HFF-Myc (cell line): ENCODE data around the gene TUBB4A.

Source experiments
- DNase-seq: peaks from one replicate; pipeline ENCODE4 v3.0.0-alpha.2; 2011; ENCODE audit warnings: low read depth; ENCODE audit errors: extremely low read depth
- H3K4me3 ChIP-seq: replicated peaks from 2 replicates; pipeline ENCODE4 v1.5.1; 2011; ENCODE audit warnings: low read depth, mild to moderate bottlenecking, control low read depth, low read length
- CTCF ChIP-seq: IDR thresholded peaks from 2 replicates; pipeline ENCODE4 v1.5.1; 2012; ENCODE audit warnings: mild to moderate bottlenecking, low read depth, low read length, control low read depth; ENCODE audit errors: missing control alignments

The TUBB4A gene

DNA sequence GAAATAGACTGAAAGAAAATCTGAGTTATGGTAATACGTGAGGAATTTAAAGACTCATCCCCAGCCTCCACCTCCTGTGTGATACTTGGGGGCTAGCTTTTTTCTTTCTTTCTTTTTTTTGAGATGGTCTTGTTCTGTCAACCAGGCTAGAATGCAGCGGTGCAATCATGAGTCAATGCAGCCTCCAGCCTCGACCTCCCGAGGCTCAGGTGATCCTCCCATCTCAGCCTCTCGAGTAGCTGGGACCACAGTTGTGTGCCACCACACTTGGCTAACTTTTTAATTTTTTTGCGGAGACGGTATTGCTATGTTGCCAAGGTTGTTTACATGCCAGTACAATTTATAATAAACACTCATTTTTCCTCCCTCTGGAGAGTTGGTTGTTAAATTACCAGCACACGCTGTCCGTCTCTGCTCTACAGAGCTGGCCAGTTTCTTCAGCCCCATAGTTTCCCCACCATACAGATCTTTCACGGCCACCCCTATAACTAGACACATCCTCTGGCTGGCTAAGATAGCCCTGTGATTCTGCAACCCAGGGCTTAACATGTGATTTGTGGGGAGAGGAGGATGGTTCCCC lies 33.5 kb upstream of the TUBB4A start:
- TF ChIP-seq CTCF, result no peak
- H3K4me3 ChIP-seq, result no peak overlapping the region
- no peak for DNase-seq

- no peak overlapping the region for H3K4me3 ChIP-seq
- TF ChIP-seq CTCF, result no peak
- no peak for DNase-seq
These were observed 32.5 kb upstream of the TUBB4A start for GRCh38 chr19:6534451-6535093.

- no peak for TF ChIP-seq CTCF
- no peak overlapping the region for H3K4me3 ChIP-seq
- DNase-seq, result no peak
These were observed 31.8 kb upstream of the TUBB4A start for GRCh38 chr19:6533746-6534418.

GRCh38 chr19:6533000-6533328 lies 30.9 kb upstream of the TUBB4A start:
- peak overlapping the region; percentile 49 for H3K4me3 ChIP-seq
- TF ChIP-seq CTCF, result no peak
- no peak for DNase-seq

- H3K4me3 ChIP-seq, result peak overlapping the region; percentile 49
- no peak for TF ChIP-seq CTCF
- no peak for DNase-seq
These were observed 30.3 kb upstream of the TUBB4A start for GRCh38 chr19:6532244-6532999.

- peak overlapping the region; percentile 49 for H3K4me3 ChIP-seq
- no peak for TF ChIP-seq CTCF
- no peak for DNase-seq
These were observed 29.8 kb upstream of the TUBB4A start for GRCh38 chr19:6531956-6532243.
